ENCODE results near the gene SNAPC1. TPM values are rescaled to one million over a fixed set of nuclear protein-coding genes. Genes with fewer than 3 reads are reported as not detected.

Gene SNAPC1
- total RNA-seq, 1 donor from 2014 or later, result 19.1 TPM

GRCh38 chr14:61805451-61805850 lies 43.2 kb downstream of the SNAPC1 start:
- DNase-seq (ENCODE audit: low read depth), result no peak

GRCh38 chr14:61811882-61812346 lies 49.7 kb downstream of the SNAPC1 start:
- DNase-seq (ENCODE audit: low read depth), result no peak

- peak; percentile 15 for DNase-seq (ENCODE audit: low read depth)
Measured at GRCh38 chr14:61812347-61813095, 50.3 kb downstream of the SNAPC1 start, which contains the start of gene SYT16. TSS of gene SYT16 (plus strand) at chr14:61812703.

- DNase-seq (ENCODE audit: low read depth), result peak; percentile 3
Measured at GRCh38 chr14:61813096-61813606, 50.9 kb downstream of the SNAPC1 start.

GRCh38 chr14:61822458-61822857 lies 60.2 kb downstream of the SNAPC1 start:
- no peak for DNase-seq (ENCODE audit: low read depth)

GRCh38 chr14:61832783-61833182 lies 70.6 kb downstream of the SNAPC1 start:
- DNase-seq (ENCODE audit: low read depth), result no peak

- no peak for DNase-seq (ENCODE audit: low read depth)
Measured at GRCh38 chr14:61836184-61836583, 74.0 kb downstream of the SNAPC1 start.

- no peak for DNase-seq (ENCODE audit: low read depth)
Measured at GRCh38 chr14:61836807-61837206, 74.6 kb downstream of the SNAPC1 start.

- peak; percentile 82 for DNase-seq (ENCODE audit: low read depth)
Measured at GRCh38 chr14:61837336-61838229, 75.4 kb downstream of the SNAPC1 start.

- DNase-seq (ENCODE audit: low read depth), result no peak
Measured at GRCh38 chr14:61838661-61839245, 76.5 kb downstream of the SNAPC1 start.

GRCh38 chr14:61839507-61839906 lies 77.3 kb downstream of the SNAPC1 start:
- no peak for DNase-seq (ENCODE audit: low read depth)

- DNase-seq (ENCODE audit: low read depth), result no peak
Measured at GRCh38 chr14:61841145-61841544, 78.9 kb downstream of the SNAPC1 start.

Other genes starting within 250 kb of the SNAPC1 start
- gene HIF1A, start 66.9 kb upstream of the SNAPC1 start, total RNA-seq, result 373 and 444 TPM in 2 replicates
- gene SYT16, start 50.3 kb downstream of the SNAPC1 start, total RNA-seq, result not detected in 2 replicates

Data from myocyte (in vitro differentiated cells).